Measurements from ENCODE around the gene GPC1. TPM values are rescaled to one million over a fixed set of nuclear protein-coding genes. Genes with fewer than 3 reads are reported as not detected.

The GPC1 gene
- polyA plus RNA-seq, 1 of the 3 experiments (the other 2 are of a cell fraction) = 65.5 TPM

GRCh38 chr2:240458044-240458899 lies 22.8 kb downstream of the GPC1 start:
- Histone ChIP-seq H3K9ac (no peak overlapping the region), H4K20me1 (ENCODE audit: insufficient read depth) (peaks cover 52% of the 10 kb centered on the region), H3K4me1 (ENCODE audit: control insufficient read depth in 1 of 2, insufficient read depth in 2 of 2, low read depth in 1 of 2, low read length in 1 of 2) (peaks cover 0 to 15% of the 10 kb centered on the region in 2 experiments; a peak in 1 of 4 replicates), H3K27me3 (ENCODE audit: insufficient read depth) (no peaks in the 10 kb centered on the region), H3K4me3 (ENCODE audit: low read depth in 2 of 2, low read length in 1 of 2) (no peak overlapping the region), H3K27ac (ENCODE audit: low read depth in 2 of 2, low read length in 1 of 2) (no peak overlapping the region), H3K4me2 (no peak overlapping the region), H2AFZ (ENCODE audit: low read depth) (no peak overlapping the region), H3F3A (replicated peaks; ENCODE audit: insufficient read depth) (no peaks in the 10 kb centered on the region), H3K9me3 (no peaks in the 10 kb centered on the region), H3K9me2 (no peaks in the 10 kb centered on the region), H3K79me2 (ENCODE audit: insufficient read depth) (peaks cover 10% of the 10 kb centered on the region; the same call in 1 of the 2 replicates), H3K36me3 (replicated peaks in 1 of 2; ENCODE audit: control insufficient read depth in 1 of 2, insufficient read depth in 2 of 2, low read length in 1 of 2) (peaks cover 0 to 10% of the 10 kb centered on the region in 2 experiments)
- CTCF ChIA-PET = interaction anchor here (0.7 to 1.8 kb wide), 6 partner anchors 19 to 693 kb away, joined by 3 to 5 read pairs (median 4); no protein-coding TSS in a partner anchor
- 89% methylated on average over 13 of the region's 16 CpGs for WGBS (ENCODE audit: low lambda C conversion rate)
- POLR2A ChIA-PET = no interaction called here
- DNase-seq = no peak
- TF ChIP-seq GATA2 (CRISPR knock-in tag; IDR thresholded peaks at IDR 0.05) (no peak), JUND (IDR thresholded peaks at IDR 0.05) (no peak), ZBTB33 (IDR thresholded peaks at IDR 0.05; ENCODE audit: borderline replicate concordance, low read depth) (no peak), RFX5 (IDR thresholded peaks at IDR 0.05; ENCODE audit: low read length) (no peak), NRF1 (IDR thresholded peaks at IDR 0.05; ENCODE audit: low read depth, low read length) (no peak), YY1 (IDR thresholded peaks at IDR 0.05; ENCODE audit: low read depth) (no peak), PBX3 (IDR thresholded peaks at IDR 0.05) (no peak), EZH2phosphoT487 (IDR thresholded peaks at IDR 0.05; ENCODE audit: borderline replicate concordance, low read depth) (no peak)
- TF ChIP-seq, protein P1, sequence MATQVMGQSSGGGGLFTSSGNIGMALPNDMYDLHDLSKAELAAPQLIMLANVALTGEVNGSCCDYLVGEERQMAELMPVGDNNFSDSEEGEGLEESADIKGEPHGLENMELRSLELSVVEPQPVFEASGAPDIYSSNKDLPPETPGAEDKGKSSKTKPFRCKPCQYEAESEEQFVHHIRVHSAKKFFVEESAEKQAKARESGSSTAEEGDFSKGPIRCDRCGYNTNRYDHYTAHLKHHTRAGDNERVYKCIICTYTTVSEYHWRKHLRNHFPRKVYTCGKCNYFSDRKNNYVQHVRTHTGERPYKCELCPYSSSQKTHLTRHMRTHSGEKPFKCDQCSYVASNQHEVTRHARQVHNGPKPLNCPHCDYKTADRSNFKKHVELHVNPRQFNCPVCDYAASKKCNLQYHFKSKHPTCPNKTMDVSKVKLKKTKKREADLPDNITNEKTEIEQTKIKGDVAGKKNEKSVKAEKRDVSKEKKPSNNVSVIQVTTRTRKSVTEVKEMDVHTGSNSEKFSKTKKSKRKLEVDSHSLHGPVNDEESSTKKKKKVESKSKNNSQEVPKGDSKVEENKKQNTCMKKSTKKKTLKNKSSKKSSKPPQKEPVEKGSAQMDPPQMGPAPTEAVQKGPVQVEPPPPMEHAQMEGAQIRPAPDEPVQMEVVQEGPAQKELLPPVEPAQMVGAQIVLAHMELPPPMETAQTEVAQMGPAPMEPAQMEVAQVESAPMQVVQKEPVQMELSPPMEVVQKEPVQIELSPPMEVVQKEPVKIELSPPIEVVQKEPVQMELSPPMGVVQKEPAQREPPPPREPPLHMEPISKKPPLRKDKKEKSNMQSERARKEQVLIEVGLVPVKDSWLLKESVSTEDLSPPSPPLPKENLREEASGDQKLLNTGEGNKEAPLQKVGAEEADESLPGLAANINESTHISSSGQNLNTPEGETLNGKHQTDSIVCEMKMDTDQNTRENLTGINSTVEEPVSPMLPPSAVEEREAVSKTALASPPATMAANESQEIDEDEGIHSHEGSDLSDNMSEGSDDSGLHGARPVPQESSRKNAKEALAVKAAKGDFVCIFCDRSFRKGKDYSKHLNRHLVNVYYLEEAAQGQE (IDR thresholded peaks at IDR 0.05; ENCODE audit: low read depth, low read length) = no peak
- TF ChIP-seq, protein P2, sequence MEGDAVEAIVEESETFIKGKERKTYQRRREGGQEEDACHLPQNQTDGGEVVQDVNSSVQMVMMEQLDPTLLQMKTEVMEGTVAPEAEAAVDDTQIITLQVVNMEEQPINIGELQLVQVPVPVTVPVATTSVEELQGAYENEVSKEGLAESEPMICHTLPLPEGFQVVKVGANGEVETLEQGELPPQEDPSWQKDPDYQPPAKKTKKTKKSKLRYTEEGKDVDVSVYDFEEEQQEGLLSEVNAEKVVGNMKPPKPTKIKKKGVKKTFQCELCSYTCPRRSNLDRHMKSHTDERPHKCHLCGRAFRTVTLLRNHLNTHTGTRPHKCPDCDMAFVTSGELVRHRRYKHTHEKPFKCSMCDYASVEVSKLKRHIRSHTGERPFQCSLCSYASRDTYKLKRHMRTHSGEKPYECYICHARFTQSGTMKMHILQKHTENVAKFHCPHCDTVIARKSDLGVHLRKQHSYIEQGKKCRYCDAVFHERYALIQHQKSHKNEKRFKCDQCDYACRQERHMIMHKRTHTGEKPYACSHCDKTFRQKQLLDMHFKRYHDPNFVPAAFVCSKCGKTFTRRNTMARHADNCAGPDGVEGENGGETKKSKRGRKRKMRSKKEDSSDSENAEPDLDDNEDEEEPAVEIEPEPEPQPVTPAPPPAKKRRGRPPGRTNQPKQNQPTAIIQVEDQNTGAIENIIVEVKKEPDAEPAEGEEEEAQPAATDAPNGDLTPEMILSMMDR (IDR thresholded peaks at IDR 0.05) = no peak

Measured in SK-N-SH (cell line).